LNCAP (cell line): ENCODE measurements around the gene ELAPOR1.

Experiments used
- TF ChIP-seq, protein P1 (sequence below): fragments of 450-650 bp; IDR thresholded peaks from 2 replicates; pipeline ENCODE4 v1.5.1; 2017; ENCODE audit warnings: mild to moderate bottlenecking

The ELAPOR1 gene

DNA sequence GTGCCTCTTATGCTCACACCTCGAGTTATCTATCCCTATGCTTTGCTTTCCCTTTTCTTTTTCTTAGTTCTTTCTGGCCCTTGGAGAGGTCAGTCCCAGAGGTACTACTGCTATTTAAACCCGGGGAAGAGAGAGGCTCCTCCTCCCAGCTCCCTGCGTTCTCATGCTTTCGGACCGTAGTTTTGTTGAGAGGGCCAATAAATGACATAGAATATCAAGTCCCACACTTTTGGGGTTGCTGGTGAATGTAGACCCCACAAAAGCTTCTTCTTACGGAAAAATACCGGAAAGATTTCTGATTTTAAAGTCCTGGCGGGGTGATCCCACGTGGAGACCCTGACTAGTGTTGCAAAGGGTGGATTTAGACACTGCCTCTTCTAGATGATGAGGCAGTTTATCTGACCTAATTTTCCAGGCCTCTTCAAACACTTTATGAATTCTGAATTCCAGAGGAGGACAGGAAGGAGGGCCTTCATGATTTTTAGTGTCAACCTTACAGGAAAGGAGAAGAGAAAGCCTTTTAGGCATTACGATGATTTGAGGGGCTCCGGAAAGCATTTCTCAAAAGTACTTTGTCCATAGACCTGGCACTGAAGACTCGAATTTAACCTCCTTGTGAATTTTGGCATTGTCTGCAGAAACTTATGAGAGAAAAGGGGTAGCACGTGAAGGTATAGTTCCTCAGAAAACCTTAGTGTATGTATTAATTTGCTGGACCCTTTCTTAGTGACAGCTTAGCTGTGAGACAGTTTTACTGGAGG, 22.7 kb upstream of the ELAPOR1 start:
- TF ChIP-seq, protein P1, sequence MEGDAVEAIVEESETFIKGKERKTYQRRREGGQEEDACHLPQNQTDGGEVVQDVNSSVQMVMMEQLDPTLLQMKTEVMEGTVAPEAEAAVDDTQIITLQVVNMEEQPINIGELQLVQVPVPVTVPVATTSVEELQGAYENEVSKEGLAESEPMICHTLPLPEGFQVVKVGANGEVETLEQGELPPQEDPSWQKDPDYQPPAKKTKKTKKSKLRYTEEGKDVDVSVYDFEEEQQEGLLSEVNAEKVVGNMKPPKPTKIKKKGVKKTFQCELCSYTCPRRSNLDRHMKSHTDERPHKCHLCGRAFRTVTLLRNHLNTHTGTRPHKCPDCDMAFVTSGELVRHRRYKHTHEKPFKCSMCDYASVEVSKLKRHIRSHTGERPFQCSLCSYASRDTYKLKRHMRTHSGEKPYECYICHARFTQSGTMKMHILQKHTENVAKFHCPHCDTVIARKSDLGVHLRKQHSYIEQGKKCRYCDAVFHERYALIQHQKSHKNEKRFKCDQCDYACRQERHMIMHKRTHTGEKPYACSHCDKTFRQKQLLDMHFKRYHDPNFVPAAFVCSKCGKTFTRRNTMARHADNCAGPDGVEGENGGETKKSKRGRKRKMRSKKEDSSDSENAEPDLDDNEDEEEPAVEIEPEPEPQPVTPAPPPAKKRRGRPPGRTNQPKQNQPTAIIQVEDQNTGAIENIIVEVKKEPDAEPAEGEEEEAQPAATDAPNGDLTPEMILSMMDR = no peak

DNA sequence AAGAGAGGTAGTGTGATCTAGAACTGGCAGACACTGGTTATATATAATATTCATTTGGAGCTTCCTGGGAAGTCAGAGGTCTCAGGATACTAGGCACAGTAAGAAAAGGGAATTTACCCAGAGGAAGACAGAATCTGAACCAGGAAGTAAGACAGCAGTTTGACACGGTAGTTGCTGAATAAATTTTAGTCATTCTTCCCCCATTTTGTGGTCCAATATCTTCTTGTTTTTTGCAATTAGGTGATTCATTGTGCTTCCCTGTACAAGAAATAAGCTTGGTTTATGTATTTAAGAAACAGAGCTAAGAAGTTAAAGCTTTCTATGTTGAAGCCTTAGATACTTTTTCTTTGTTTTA, 22.1 kb upstream of the ELAPOR1 start:
- TF ChIP-seq, protein P1 = no peak

DNA sequence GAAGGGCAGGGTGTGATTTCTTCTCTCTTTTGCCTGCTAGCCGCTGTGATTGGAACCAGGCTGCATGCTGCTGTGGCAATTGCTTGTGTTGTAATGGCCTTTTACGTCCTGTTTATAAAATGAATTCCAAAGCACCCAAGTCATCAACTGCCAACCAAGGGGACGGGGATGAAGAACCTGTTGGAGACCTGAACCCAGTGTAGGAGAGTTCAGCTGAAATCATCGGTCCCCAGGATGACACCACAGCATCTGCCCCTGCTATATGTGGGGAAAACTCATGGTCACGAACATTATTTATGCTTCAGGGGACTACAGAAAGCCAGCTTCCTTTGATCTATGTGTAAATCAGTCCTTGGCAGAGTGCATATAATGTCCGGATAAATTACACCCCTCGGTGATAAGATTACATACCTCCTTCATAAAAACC, 19.5 kb upstream of the ELAPOR1 start:
- TF ChIP-seq, protein P1 = no peak

DNA sequence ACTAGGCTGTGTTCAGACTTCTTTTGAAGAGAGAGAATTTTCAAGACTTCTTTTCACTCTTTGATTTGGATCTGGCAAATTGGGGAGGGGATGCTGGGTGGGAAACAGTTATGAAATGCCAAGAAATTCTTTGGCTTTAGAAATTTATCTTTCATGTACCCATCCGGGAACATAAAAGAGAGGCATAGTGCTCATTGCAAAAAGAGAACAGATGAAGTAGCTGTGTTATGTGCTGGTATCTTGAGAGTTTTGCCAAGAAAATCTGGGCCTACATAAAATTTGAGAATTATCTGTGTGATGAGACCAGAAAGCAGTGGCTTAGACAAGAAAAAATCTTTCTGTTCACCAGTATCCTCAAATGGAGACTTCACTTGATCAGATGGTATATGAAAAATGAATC, 19.0 kb upstream of the ELAPOR1 start:
- TF ChIP-seq, protein P1 = no peak

DNA sequence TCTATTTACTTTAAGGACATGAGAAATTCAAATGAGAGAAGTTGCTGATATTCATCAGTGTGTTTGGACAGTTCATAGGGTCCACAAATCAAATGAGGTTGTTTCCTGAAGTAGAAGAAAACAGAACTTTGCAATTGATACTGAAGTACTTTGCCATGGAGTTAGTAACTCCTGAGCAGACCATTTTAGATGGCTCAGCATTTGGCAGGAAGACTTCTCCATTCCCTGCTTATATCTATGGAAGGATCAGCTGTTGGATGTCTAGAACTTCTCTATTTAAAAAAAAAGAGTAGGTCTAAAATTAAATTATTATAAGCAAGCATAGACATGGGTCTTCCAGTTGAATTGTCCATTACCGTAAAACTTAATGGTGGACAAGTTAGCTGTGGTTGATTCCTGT, 18.3 kb upstream of the ELAPOR1 start:
- TF ChIP-seq, protein P1 = no peak

DNA sequence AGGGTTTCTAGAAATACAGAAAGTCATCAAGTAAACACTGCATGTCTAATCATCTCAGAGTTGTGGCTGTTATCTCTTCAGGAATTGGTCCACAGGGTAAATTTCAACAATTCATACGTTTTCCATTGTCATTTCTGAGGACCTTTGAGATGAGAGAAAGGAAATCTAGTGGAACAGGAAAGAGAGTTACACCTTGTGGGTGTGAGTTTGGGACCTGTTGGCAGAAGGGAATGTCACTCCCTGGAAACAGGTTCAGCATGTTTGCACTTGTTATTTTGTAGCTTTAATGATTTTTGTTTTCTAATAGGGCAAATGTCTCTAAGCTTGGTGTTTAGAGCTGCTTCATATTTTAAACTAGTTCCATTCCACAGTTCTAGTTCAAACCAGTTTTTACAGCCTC, 17.8 kb upstream of the ELAPOR1 start:
- TF ChIP-seq, protein P1 = no peak

DNA sequence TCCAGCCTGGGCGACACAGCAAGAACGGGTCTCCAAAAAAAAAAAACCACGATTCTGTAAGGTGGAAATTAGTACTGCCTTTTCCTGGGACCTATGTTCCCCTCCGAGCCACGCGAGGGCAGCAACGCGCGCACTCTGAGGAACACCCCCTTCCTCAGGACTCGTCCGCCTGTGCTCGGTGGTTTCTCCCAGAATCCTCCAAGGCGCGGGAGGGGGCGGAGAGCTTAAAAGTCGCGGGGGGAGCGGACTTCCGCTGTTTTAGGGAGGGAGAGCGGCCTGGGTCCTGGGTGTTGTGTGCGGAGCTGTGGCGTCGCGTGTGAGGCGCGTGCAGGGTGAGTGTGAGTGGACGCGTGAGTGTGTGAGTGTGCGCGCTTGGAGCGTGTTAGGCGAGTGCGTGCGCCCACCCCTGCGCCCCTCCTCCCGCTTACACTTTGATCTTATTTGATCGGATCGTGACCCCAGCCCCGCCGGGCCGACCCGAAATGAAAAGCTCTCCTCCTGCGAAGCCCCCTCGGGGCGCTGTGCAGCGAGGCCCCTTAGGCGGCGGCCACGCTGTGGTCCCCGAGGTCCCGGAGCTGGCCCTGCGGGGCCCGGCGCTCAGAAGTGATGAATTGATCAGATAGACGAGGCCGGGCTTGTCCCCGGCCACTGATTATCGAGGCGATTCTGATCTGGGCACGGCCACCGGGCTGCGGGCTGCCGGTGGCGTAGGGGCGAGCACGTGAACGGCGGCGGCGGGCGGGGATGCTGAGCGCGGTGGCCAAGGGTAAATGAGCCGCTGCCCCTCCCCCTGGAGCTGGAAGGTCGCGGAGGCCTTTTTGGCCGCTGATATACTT, 13.8 kb upstream of the ELAPOR1 start:
- TF ChIP-seq, protein P1 = peak; percentile 88
